GM18861 (cell line): ENCODE results near the gene CRTC3.
"Not testable (repeated sequence)": the region's sequence is repeated elsewhere in the genome, so short reads cannot be mapped to it uniquely, and the experiment has no call there.

Source experiments
- ATAC-seq: cut with Tn5 transposase; IDR thresholded peaks from one replicate; pipeline ENCODE4 v1.9.1; 2021; ENCODE audit not compliant: unreplicated experiment

The CRTC3 gene

GRCh38 chr15:90648137-90649070 is 118.7 kb downstream of the CRTC3 start:
- peak; percentile 50 for ATAC-seq

- ATAC-seq: no peak
Measured at GRCh38 chr15:90650117-90650955, 120.6 kb downstream of the CRTC3 start.

GRCh38 chr15:90650956-90651689 is 121.4 kb downstream of the CRTC3 start:
- ATAC-seq: no peak

GRCh38 chr15:90654233-90655136 is 124.8 kb downstream of the CRTC3 start:
- ATAC-seq: no peak

GRCh38 chr15:90657520-90658172 is 127.9 kb downstream of the CRTC3 start:
- ATAC-seq: not testable (repeated sequence)

GRCh38 chr15:90659481-90659880 is 129.8 kb downstream of the CRTC3 start:
- no peak for ATAC-seq

- peak; percentile 56 for ATAC-seq
Measured at GRCh38 chr15:90660195-90660998, 130.7 kb downstream of the CRTC3 start.

- not testable (repeated sequence) for ATAC-seq
Measured at GRCh38 chr15:90660999-90661330, 131.2 kb downstream of the CRTC3 start.

- not testable (repeated sequence) for ATAC-seq
Measured at GRCh38 chr15:90664081-90664461, 134.3 kb downstream of the CRTC3 start.

- no peak for ATAC-seq
Measured at GRCh38 chr15:90664650-90665287, 135.0 kb downstream of the CRTC3 start.

GRCh38 chr15:90665288-90666134 is 135.8 kb downstream of the CRTC3 start:
- peak; percentile 58 for ATAC-seq

- no peak for ATAC-seq
Measured at GRCh38 chr15:90666135-90666909, 136.6 kb downstream of the CRTC3 start.

GRCh38 chr15:90667073-90667754 is 137.5 kb downstream of the CRTC3 start:
- ATAC-seq: no peak

GRCh38 chr15:90667755-90668345 is 138.1 kb downstream of the CRTC3 start:
- not testable (repeated sequence) for ATAC-seq

- not testable (repeated sequence) for ATAC-seq
Measured at GRCh38 chr15:90670631-90671030, 140.9 kb downstream of the CRTC3 start.

GRCh38 chr15:90671216-90671615 is 141.5 kb downstream of the CRTC3 start:
- ATAC-seq: no peak
